ENCODE results near the gene PLXNC1.

PLXNC1 gene

GRCh38 chr12:94338006-94338794 is 189.8 kb downstream of the PLXNC1 start:
- no peak for DNase-seq (ENCODE audit: low spot score)

GRCh38 chr12:94340573-94340972 is 192.2 kb downstream of the PLXNC1 start:
- no peak for DNase-seq (ENCODE audit: low spot score)

GRCh38 chr12:94353130-94353529 is 204.8 kb downstream of the PLXNC1 start:
- no peak for DNase-seq (ENCODE audit: low spot score)

All from AG20443 (cell line).